ENCODE results near the gene ITGA11.
A peak's percentile ranks its signal among the peaks of the same experiment; 100 is the strongest.

The ITGA11 gene

GRCh38 chr15:68310804-68311463 is 121.0 kb downstream of the ITGA11 start:
- Mint-ChIP-seq H3K9me3 (no peaks in the 10 kb centered on the region), H3K4me3 (no peak overlapping the region), H3K27ac (no peak overlapping the region), H3K36me3 (no peaks in the 10 kb centered on the region), H3K4me1 (peaks cover 6 to 18% of the 10 kb centered on the region in 2 donors), H3K27me3 (peaks cover 0 to 18% of the 10 kb centered on the region in 2 donors)
- DNase-seq (no peak), ATAC-seq (replicated peaks) (no peak)

GRCh38 chr15:68310178-68310803 is 121.7 kb downstream of the ITGA11 start:
- no peak for DNase-seq
- Mint-ChIP-seq H3K4me1 (peaks cover 6 to 19% of the 10 kb centered on the region in 2 donors), H3K27ac (no peak overlapping the region), H3K4me3 (no peak overlapping the region), H3K9me3 (no peaks in the 10 kb centered on the region), H3K27me3 (peaks cover 0 to 15% of the 10 kb centered on the region in 2 donors), H3K36me3 (no peaks in the 10 kb centered on the region)
- ATAC-seq (replicated peaks): no peak

GRCh38 chr15:68309024-68309423 is 122.9 kb downstream of the ITGA11 start:
- no peak for ATAC-seq (replicated peaks)

GRCh38 chr15:68307131-68307928 is 124.6 kb downstream of the ITGA11 start:
- ATAC-seq (replicated peaks) (no peak), DNase-seq (no peak)
- Mint-ChIP-seq H3K27ac (no peak overlapping the region), H3K4me1 (peaks cover 6 to 19% of the 10 kb centered on the region in 2 donors), H3K4me3 (no peak overlapping the region), H3K27me3 (peaks cover 0 to 14% of the 10 kb centered on the region in 2 donors), H3K36me3 (peaks cover 0 to 6% of the 10 kb centered on the region in 2 donors), H3K9me3 (no peaks in the 10 kb centered on the region)

More at GRCh38 chr15:68309024-68309423, 122.9 kb downstream of the ITGA11 start:
- Mint-ChIP-seq H3K36me3 (peaks cover 0 to 6% of the 10 kb centered on the region in 2 donors), H3K9me3 (no peaks in the 10 kb centered on the region), H3K4me1 (peaks cover 6 to 19% of the 10 kb centered on the region in 2 donors), H3K4me3 (no peak overlapping the region), H3K27me3 (peaks cover 0 to 14% of the 10 kb centered on the region in 2 donors), H3K27ac (no peak overlapping the region)
- DNase-seq: no peak

- Mint-ChIP-seq H3K27ac (no peak overlapping the region), H3K4me1 (peaks cover 9 to 20% of the 10 kb centered on the region in 2 donors), H3K36me3 (peaks cover 2 to 11% of the 10 kb centered on the region in 2 donors), H3K4me3 (no peak overlapping the region), H3K9me3 (no peaks in the 10 kb centered on the region), H3K27me3 (peaks cover 0 to 14% of the 10 kb centered on the region in 2 donors)
- ATAC-seq (replicated peaks) (no peak), DNase-seq (no peak)
These were observed 126.5 kb downstream of the ITGA11 start for GRCh38 chr15:68305420-68305871.

- no peak overlapping the region for H3K27ac Mint-ChIP-seq
- H3K9me3 Mint-ChIP-seq: no peaks in the 10 kb centered on the region
- DNase-seq (no peak), ATAC-seq (replicated peaks) (no peak)
- no peak overlapping the region for H3K4me3 Mint-ChIP-seq
- H3K4me1 Mint-ChIP-seq: peaks cover 10 to 19% of the 10 kb centered on the region in 2 donors
- peaks cover 2 to 14% of the 10 kb centered on the region in 2 donors for H3K36me3 Mint-ChIP-seq
- H3K27me3 Mint-ChIP-seq: peaks cover 0 to 14% of the 10 kb centered on the region in 2 donors
These were observed 127.2 kb downstream of the ITGA11 start for GRCh38 chr15:68304589-68305337.

- H3K4me1 Mint-ChIP-seq: peaks cover 15 to 29% of the 10 kb centered on the region in 2 donors
- DNase-seq: no peak
- no peak for ATAC-seq (replicated peaks)
- no peaks in the 10 kb centered on the region for H3K9me3 Mint-ChIP-seq
- no peak overlapping the region for H3K27ac Mint-ChIP-seq
- no peak overlapping the region for H3K4me3 Mint-ChIP-seq
- H3K36me3 Mint-ChIP-seq: peaks cover 2 to 14% of the 10 kb centered on the region in 2 donors
- peaks cover 0 to 14% of the 10 kb centered on the region in 2 donors for H3K27me3 Mint-ChIP-seq
These were observed 128.2 kb downstream of the ITGA11 start for GRCh38 chr15:68303560-68304436.

- ATAC-seq (replicated peaks) (no peak), DNase-seq (no peak)
- Mint-ChIP-seq H3K4me3 (no peak overlapping the region), H3K9me3 (no peaks in the 10 kb centered on the region), H3K36me3 (peaks cover 2 to 14% of the 10 kb centered on the region in 2 donors), H3K4me1 (peaks cover 15 to 35% of the 10 kb centered on the region in 2 donors), H3K27me3 (peaks cover 0 to 14% of the 10 kb centered on the region in 2 donors), H3K27ac (no peak overlapping the region)
These were observed 128.8 kb downstream of the ITGA11 start for GRCh38 chr15:68303134-68303533.

- ATAC-seq (replicated peaks) (no peak), DNase-seq (no peak)
- Mint-ChIP-seq H3K36me3 (peaks cover 2 to 14% of the 10 kb centered on the region in 2 donors), H3K4me1 (peaks cover 15 to 39% of the 10 kb centered on the region in 2 donors), H3K27ac (no peak overlapping the region), H3K27me3 (peaks cover 0 to 14% of the 10 kb centered on the region in 2 donors), H3K9me3 (no peaks in the 10 kb centered on the region), H3K4me3 (no peak overlapping the region)
These were observed 129.2 kb downstream of the ITGA11 start for GRCh38 chr15:68302729-68303128.

- Mint-ChIP-seq H3K4me1 (peaks cover 11 to 38% of the 10 kb centered on the region in 2 donors), H3K4me3 (no peak overlapping the region), H3K36me3 (peaks cover 4 to 20% of the 10 kb centered on the region in 2 donors), H3K27me3 (peaks cover 0 to under 1% of the 10 kb centered on the region in 2 donors), H3K9me3 (no peaks in the 10 kb centered on the region), H3K27ac (no peak overlapping the region)
- no peak for DNase-seq
- ATAC-seq (replicated peaks): no peak
These were observed 130.7 kb downstream of the ITGA11 start for GRCh38 chr15:68301301-68301700.

GRCh38 chr15:68300115-68300940 is 131.6 kb downstream of the ITGA11 start:
- H3K9me3 Mint-ChIP-seq: no peaks in the 10 kb centered on the region
- H3K27me3 Mint-ChIP-seq: no peaks in the 10 kb centered on the region
- no peak for DNase-seq
- no peak overlapping the region for H3K4me3 Mint-ChIP-seq
- ATAC-seq (replicated peaks): no peak
- peaks cover 4 to 21% of the 10 kb centered on the region in 2 donors for H3K36me3 Mint-ChIP-seq
- peak overlapping the region; percentile 42 for H3K27ac Mint-ChIP-seq
- H3K4me1 Mint-ChIP-seq: peaks cover 10 to 34% of the 10 kb centered on the region in 2 donors

GRCh38 chr15:68299436-68299835 is 132.5 kb downstream of the ITGA11 start:
- no peak for DNase-seq
- H3K4me1 Mint-ChIP-seq: peaks cover 10 to 34% of the 10 kb centered on the region in 2 donors

More at GRCh38 chr15:68299436-68299835, 132.5 kb downstream of the ITGA11 start:
- Mint-ChIP-seq H3K27me3 (no peaks in the 10 kb centered on the region), H3K9me3 (no peaks in the 10 kb centered on the region), H3K4me3 (no peak overlapping the region), H3K27ac (no peak overlapping the region), H3K36me3 (peaks cover 7 to 19% of the 10 kb centered on the region in 2 donors)
- ATAC-seq (replicated peaks): peak; percentile 8 to 14
